ENCODE measurements around the gene STX1A.
"Not testable (repeated sequence)": the region's sequence is repeated elsewhere in the genome, so short reads cannot be mapped to it uniquely, and the experiment has no call there.

STX1A gene

DNA sequence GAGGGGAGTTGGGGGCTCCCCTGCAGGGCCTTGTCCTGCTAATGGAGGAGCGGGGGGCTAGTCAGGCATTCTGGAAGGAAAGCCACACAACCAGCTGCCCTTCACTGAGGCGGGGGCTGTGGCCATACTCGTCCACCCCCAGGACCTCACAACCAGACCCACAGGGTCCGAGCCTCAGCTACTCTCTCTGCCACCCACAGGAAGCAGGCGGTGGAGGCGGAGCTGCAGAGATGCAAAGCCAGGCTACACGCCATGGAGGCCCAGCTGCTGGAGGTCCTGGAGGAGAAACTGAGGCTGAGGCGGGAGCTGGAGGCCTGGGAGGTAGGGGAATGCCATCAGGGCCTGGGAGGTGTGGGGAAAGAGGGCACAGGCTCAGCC, 16.0 kb upstream of the STX1A start:
- no peak for DNase-seq (ENCODE audit: low read depth)

DNA sequence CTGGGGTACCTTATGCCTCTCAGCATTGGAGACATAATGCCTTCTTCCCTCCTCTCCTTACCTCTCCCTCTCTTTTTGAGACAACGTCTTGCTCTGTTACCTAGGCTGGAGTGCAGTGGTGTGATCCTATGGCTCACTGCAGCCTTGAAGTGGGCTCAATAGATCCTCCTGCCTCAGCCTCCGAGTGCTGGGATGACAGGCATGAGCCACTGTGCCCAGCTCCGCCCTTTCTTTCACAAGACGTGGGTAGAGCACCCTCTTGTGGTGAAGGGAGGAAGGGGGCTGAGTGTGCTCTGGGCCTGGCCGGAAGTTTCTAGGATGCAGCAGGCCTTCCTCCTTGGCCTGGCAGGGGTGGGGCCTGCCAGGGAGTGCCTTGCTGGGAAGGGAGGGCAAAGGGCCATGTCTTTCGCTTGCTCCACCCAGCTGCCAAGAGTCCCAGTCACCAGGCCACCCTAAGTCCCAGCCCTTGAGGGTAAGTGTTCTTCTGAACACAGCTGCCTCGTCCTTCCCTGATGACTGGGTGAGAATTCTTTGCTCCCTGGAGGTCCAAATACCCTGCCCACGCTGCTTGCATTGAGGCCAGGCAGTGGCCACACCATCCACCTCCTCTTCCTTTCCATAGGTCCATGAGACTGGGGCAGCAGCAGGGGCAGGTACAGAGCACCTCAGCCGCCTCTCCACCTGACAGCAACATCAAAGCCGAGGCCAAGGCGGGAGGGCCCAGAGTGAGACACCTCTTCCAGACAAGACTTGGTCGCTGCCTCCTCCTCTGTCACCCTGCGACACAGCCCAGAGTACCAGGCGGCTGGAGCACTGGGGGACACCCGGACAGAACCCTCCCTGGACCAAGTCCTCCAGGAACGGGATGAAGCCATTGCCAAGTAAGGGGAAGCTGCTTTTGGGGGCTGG, 15.4 kb upstream of the STX1A start:
- DNase-seq (ENCODE audit: low read depth) = peak; percentile 96

DNA sequence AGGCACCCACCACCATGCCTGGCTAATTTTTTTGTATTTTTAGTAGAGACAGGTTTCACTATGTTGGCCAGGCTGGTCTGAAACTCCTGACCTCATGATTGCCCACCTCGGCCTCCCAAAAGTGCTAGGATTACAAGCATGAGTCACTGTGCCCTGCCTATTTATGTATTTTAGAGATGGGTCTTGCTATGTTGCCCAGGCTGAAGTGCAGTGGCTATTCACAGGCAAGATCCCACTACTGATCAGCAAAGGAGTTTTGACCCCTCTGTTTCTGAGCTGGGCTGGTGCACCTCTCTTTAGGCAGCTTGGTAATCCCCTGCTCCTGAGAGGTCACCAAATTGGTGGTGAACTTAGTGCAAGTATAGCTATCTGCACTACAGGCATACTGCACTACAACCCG, 12.9 kb upstream of the STX1A start:
- DNase-seq (ENCODE audit: low read depth) = no peak

DNA sequence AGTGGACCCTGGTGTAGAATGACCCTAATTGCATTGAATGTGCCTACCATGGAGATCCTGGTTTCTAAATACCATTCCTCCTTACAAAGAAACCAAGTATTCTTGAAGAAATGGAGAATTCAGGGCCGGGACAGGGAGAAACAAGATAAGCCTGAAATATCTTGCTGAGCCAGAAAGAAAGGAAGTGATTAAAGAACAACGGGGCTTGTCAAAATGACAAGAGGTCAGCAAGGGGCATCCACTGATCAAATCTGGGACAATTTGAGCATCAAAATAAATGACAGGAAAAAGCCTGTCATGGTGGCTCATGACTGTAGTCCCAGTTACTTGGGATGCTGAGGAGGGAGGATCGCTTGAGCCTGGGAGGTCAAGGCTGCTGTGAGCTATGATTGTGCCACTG, 11.0 kb upstream of the STX1A start:
- no peak for DNase-seq (ENCODE audit: low read depth)

DNA sequence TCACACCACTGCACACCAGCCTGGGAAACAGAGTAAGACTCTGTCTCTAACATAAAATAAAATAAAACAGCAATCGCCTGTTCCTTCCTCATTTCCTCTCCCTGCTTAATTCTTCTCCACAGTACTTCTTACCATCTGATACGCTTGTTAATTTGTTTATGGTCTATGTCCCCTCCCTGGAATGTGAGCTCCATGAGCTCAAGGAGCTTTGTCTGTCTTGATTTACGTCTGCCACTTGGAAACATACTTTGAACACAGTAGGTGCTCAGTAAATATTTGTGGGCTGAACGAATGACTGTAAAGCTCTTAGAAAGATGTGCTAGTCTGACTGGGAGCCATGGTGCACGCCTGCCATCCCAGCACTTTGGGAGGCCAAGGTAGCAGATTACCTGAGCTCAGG, 9.1 kb upstream of the STX1A start:
- no peak for DNase-seq (ENCODE audit: low read depth)

DNA sequence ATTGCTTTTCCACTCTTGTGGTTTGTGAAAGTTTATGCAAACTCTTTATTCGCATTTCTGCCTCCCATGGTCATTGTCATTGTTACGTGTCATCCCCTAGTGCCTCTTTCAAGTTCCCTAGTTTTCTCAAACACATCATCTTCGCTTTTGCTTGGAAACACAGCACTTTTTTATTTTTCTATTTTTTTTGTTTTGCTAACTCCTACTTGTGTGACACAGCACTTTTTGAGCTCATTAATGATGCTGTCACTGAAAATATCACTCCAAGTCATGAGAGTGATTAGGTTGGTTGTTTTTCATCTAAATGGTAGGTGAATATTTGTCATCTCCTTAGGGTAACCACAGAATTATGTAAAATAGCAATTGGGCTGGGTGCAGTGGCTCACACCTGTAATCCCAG, 8.5 kb upstream of the STX1A start:
- no peak for DNase-seq (ENCODE audit: low read depth)

DNA sequence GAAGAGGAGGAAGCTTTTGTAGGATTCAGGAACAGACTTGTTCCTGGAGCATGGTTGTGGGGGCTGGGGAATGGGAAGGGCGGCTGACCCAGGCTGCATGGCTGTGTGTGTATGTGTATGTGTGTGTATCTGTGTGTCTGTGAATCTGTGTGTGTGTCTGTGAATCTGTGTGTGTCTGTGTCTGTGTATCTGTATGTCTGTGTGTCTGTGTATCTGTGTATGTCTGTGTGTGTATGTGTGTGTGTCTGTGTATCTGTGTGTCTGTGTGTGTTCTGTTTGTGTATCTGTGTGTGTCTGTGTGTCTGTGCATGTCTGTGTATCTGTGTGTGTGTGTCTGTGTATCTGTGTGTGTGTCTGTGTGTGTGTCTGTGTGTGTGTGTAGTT, 6.6 kb upstream of the STX1A start:
- no peak for DNase-seq (ENCODE audit: low read depth)

DNA sequence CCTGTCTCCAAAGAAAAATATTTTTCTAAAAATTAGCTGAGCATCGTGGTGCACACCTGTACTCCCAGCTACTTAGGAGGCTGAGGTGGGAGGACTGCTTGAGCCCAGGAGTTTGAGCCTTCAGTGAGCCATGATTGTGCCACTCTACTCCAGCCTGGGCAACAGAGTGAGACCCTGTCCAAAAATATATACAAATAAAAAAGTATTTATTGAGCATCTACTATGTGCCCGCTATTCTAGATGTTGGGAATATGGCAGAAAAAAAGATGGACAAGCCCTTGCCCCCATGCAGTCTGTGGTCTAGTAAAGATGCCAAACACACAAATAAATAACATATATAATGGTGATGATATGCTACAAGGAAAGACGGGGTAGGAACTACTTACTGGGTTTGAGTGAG, 4.3 kb upstream of the STX1A start:
- no peak for DNase-seq (ENCODE audit: low read depth)

DNA sequence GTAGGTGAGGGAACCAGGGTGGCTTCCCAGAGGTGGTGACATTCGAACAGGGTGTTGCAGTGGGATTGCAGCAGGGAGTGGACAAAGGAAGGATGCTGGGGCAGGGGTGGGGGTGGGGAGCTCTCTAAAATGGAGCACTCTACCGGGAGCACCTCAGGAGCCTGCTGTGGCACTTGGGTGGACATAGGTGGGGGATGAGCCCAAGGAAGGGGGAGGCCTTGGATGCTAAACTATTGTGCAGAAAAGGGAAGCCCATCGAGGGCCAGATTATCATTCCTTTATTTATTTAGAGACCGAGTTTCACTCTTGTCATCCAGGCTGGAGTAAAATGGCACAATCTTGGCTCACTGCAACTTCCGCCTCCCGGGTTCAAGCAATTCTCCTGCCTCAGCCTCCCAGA, 3.3 kb upstream of the STX1A start:
- no peak for DNase-seq (ENCODE audit: low read depth)

DNA sequence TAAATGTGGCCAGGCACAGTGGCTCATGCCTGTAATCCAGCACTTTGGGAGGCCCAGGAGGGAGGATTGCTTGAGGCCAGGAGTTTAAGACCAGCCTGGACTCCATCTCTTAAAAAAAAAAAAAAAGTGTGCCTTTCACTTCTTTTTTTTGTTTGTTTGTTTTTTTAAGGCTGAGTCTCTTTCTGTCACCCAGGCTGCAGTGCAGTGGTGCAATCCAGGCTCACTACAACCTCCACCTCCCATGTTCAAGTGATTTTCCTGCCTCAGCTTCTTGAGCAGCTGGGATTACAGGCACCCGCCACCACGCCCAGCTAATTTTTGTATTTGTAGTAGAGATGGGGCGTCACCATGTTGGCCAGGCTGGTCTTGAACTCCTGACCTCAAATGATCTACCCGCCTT, 2.7 kb upstream of the STX1A start:
- not testable (repeated sequence) for DNase-seq (ENCODE audit: low read depth)

DNA sequence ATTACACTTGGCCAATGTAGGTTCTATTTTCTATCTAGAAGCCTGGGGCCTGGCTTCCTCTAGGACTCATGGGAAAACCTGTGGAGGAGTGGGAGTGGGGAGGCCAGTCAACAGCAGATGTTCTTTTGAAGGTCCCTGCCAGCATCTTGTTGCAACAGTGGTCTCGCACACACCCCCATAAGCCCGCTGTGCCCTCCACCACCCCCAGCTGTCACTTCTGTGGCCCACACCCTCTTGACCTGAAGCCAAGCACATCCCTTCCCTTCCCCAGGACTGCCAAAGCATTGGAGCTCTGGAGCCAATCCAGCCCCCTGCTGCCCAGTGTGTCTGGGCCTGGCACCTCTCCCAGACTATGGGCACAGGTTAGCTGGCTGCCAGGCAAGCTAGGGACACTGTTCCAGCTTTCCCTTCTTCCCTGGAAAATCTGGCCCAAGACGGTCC, 1.9 kb upstream of the STX1A start:
- no peak for DNase-seq (ENCODE audit: low read depth)

DNA sequence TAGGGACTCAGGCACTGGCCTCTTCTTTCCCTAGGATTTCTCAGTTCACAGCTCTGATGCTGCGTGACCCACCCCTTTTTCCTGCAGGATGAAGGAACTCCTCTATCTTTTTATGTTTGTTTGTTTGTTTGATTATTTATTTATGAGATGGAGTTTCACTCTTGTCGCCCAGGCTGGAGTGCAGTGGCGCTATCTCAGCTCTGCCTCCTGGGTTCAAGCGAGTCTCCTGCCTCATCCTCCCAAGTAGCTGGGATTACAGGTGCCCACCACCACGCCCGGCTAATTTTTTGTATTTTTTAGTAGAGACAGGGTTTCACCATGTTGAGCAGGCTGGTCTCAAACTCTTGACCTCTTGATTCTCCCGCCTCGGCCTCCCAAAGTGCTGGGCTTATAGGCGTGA, 974 bp upstream of the STX1A start:
- not testable (repeated sequence) for DNase-seq (ENCODE audit: low read depth)

DNA sequence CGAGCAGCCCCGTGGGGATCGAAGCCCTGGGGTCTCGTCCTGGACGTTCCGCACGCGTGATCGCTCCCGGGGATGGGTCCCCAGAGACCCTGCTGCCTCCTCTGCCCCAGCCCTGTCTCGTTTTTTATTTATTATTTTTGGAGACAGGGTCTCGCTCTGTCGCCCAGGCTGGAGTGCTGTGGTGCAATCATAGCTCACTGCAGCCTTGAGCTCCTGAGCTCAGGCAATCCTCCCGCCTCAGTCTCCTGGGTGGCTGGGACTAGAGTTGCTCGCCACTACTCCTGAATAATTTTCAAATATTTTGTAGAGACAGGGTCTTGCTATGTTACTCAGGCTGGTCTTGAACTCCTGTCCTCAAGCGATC, 319 bp upstream of the STX1A start:
- DNase-seq (ENCODE audit: low read depth) = no peak

DNA sequence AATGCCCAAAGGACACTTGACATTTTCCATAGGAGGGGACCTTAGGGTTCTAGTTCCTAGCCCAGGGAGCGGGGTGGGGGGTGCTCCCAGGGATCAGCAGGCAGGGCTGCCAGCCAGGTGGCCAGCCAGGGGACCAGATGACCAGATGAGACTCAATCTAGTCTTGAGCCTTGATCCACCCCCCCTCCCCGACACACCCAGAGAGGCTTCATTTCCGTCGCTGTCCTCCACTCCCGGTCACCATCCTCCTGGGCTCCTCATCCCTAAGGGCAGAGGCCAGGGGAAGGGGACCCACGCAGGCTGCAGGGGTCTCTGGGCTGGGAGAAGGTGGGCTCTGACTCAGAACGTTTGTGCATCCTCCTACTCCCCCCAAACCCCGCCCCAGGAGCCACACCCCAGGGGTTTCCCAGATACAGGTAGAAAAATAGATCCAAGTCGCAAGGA, 1.0 kb downstream of the STX1A start:
- no peak for DNase-seq (ENCODE audit: low read depth)

DNA sequence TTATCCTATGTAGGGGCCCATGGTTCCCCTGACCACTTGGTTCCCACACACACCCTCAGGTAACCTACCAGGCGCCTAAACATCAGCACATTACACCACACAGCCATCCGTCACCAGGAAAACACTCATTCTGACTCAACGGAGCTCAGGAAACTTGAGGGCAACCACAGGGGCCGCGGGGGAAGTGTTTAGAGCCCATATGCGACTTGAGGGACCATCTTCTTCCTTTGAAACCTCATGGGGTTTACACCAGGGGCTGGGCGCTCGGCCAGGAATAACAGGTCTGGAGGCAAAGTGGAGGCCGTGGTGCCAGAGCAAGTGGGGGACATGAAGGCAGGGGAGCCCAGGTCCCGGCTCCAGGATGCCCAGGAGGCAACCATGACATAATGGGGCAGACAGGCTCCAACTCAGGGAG, 1.5 kb downstream of the STX1A start:
- DNase-seq (ENCODE audit: low read depth) = peak; percentile 92

DNA sequence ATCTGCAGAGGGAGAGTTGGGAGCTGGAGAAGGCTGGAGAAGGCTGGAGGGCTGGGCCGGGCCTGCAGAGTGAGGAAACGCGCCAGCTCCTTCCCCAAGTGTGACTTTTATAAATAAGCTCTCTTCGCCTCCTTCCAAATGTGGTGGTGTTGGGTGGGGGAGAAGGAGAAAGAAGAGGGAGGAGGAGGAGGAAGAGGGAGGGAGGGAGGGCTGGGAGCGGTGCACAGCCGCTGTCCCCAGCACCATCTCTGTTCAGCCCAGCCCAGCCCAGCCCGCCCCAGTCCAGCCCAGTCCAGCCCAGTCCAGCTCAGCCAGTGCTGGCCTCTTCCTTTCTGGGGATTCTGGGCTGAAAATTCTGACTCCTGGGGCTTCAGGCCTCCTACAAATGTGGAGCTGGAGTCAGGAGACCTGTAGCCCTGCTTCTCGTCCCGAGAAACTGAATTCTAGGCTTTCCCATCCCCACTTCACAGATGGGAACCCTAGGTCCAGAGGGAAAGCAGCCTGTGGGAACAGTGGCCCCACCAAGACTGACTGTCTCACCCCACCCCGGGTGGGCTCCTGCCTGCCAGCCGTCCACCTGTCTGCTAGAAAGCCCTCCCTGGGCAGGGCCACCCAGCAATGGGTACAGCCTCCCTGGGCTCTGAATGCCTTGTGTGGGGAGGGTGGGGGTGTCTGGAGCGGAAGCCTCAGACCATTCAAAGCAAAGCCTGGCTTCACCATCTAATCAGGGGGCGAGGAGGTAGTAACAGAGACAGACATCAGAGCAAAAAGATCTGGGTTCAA, 2.3 kb downstream of the STX1A start:
- peak; percentile 24 for DNase-seq (ENCODE audit: low read depth)

DNA sequence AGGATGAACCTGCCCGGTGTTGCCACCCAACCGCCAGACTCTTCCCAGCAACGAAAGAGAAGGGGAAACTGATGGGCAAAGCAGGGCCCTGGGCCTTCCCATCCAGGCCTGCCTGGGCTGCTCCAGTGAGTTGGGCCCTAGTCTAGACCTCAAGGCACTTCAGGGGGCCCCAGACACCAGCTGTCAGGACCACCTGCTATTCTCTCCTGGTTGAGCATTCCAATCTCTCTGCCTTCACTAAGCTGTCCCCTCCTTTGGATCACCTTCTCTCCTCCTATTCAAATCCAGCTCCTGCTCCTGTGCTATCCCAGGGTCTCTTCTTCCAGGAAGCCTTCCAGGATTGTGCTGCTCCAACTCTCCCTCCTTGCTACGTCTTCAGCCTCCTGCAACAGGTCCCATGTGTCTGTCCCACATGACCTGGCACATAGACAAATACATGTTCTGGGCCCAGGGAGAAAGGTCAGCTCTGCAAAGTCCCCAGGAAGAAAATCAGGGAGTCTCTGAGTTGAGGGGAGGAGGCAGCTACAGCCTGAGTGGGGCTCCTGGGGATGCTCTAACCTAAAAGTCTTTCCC, 3.1 kb downstream of the STX1A start:
- DNase-seq (ENCODE audit: low read depth) = no peak

DNA sequence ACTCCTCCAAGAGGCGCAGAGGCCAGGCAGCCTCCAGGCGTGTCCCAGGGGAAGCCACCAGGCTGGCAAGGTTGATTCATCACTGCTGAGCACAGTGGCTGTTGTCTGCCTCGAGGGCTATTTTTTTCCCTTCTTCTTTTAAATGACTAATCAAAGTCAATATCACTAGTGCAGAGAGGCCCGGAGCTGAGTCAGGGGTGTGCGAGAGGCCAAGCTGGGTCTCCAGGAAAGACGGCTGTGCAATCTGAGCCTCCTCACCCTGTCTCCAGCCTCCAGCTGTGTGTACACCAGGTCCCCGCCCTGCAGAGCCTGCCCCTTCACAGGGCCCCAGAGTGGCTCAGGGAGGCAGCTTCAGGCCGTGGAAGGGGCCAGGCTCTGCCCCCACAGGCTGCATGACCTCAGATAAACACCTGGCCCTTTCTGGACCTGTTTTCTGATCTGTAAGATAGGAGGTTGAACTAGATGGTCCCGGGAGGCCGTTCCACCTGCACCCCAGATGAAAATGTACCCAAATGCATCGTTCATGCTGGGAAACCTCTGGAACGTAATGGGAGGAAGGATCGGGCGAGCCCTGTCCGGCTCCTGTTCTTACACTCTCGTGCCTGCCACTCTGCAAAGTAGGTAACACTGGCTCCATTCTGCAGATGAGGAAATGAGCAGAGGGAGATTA, 3.7 kb downstream of the STX1A start:
- peak; percentile 96 for DNase-seq (ENCODE audit: low read depth)

DNA sequence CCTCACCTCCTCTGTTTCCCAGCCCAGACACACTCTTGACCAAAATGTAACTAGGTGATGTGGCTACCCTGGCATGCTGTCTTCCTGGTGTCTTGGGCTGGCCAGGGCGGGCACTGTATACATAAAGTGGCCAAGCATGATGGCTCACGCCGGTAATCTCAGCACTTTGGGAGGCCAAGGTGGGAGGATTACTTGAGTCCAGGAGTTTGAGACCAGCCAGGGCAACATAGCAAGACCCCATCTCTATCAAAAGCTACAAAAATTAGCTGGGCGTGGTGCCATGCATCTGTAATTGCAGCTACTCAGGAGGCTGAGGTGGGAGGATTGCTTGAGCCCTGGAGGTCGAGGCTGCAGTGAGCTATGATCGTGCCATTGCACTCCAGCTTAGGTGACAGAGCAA, 6.2 kb downstream of the STX1A start:
- not testable (repeated sequence) for DNase-seq (ENCODE audit: low read depth)

DNA sequence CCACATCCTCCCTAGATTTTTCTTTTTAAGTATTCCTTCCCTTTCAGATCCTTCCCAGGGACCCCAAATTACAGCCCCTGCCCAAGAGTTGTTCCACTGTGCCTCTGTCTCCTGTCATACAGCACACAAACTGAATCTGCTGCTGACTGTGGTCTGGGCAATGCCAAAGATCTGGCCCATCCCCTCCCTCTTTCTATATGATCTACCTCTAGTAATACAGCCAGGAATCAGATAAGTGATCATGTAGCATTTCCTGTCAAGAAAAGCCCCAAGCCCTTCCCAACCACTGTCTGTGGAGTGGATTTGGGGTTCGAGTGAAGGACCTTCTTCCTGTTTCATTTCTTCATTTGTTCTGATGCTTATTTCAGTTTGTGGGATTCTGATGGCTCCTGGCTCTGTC, 6.7 kb downstream of the STX1A start:
- DNase-seq (ENCODE audit: low read depth) = no peak

DNA sequence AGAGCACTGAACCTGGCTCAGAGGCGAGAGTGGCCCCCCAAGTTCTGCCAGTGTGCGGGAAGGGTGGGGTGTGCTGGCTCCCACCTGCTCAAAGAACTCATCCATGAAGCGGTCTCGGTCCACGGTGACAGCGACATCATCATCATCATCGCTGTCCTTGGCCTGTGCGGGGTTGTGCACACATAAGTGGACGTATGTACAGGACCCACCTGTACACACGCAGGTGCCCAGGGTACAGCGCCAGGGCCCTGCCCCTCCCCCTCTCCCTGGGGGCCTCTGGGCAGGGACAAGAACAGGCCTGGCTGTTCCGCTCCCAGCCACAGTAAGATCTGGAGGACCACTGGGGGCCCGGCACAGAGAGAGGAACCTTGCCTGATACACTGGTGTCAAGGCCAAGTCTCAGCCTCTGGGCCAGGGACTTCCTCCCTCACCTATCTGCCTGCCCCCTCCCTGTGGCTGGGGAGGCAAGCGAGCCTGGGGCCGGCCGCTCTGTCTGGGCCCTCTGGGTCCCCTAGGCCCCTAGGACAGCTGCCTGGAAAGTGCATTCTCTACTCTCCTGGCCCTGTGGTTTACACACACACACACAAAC, 10.4 kb downstream of the STX1A start:
- no peak for DNase-seq (ENCODE audit: low read depth)

DNA sequence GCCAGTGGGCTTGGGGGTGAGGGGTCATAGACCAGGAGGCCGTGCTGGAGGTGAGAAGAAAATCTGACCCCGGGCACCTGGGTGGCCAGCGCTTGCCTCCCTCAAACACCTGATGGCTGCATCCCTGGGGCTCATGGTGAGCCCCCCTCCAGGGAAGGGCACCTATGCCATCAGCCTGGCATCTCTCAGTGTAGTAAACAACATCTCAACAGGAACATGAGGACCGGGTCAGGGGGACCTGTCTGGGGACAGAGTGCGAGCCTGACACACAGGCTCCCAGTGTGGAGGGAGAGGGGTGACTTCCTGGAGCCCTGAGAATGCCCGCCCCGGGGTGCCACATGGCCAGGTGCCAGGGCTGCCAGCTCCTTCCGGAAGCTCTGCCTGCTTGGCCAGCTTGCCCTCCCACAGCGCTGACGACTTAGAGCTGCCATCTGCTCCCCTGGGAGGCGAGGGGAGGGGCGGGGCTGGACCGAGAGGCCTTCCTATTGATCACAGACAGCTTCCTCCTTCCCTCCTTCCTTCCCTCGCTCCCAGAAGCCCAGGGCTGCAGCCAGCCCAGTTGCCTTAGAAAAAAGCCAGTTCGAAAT, 12.3 kb downstream of the STX1A start:
- DNase-seq (ENCODE audit: low read depth) = no peak
